ENCODE data around the gene LDLRAP1.
A peak's percentile ranks its signal among the peaks of the same experiment; 100 is the strongest.
"Not testable (repeated sequence)": the region's sequence is repeated elsewhere in the genome, so short reads cannot be mapped to it uniquely, and the experiment has no call there.

The LDLRAP1 gene

GRCh38 chr1:25577134-25577920 lies 33.9 kb downstream of the LDLRAP1 start:
- DNase-seq (ENCODE audit: low read depth) = no peak

- no peak for DNase-seq (ENCODE audit: low read depth)
These were observed 36.2 kb downstream of the LDLRAP1 start for GRCh38 chr1:25579292-25580252.

GRCh38 chr1:25580927-25581326 lies 37.5 kb downstream of the LDLRAP1 start:
- no peak for DNase-seq (ENCODE audit: low read depth)

- DNase-seq (ENCODE audit: low read depth) = no peak
These were observed 38.4 kb downstream of the LDLRAP1 start for GRCh38 chr1:25581764-25582163.

GRCh38 chr1:25583519-25584370 lies 40.3 kb downstream of the LDLRAP1 start:
- DNase-seq (ENCODE audit: low read depth) = no peak

- no peak for DNase-seq (ENCODE audit: low read depth)
These were observed 42.8 kb downstream of the LDLRAP1 start for GRCh38 chr1:25586181-25586588.

GRCh38 chr1:25587290-25587689 lies 43.9 kb downstream of the LDLRAP1 start:
- no peak for DNase-seq (ENCODE audit: low read depth)

GRCh38 chr1:25588224-25588623 lies 44.8 kb downstream of the LDLRAP1 start:
- not testable (repeated sequence) for DNase-seq (ENCODE audit: low read depth)

GRCh38 chr1:25588786-25589185 lies 45.4 kb downstream of the LDLRAP1 start:
- not testable (repeated sequence) for DNase-seq (ENCODE audit: low read depth)

- no peak for DNase-seq (ENCODE audit: low read depth)
These were observed 46.9 kb downstream of the LDLRAP1 start for GRCh38 chr1:25590096-25590824.

- no peak for DNase-seq (ENCODE audit: low read depth)
These were observed 50.5 kb downstream of the LDLRAP1 start for GRCh38 chr1:25593861-25594260.

- DNase-seq (ENCODE audit: low read depth) = no peak
These were observed 51.6 kb downstream of the LDLRAP1 start for GRCh38 chr1:25594971-25595370.

- DNase-seq (ENCODE audit: low read depth) = not testable (repeated sequence)
These were observed 53.2 kb downstream of the LDLRAP1 start for GRCh38 chr1:25596641-25597040.

GRCh38 chr1:25598879-25599278 lies 55.5 kb downstream of the LDLRAP1 start:
- DNase-seq (ENCODE audit: low read depth) = no peak

GRCh38 chr1:25599969-25600610 lies 56.7 kb downstream of the LDLRAP1 start:
- DNase-seq (ENCODE audit: low read depth) = no peak

- not testable (repeated sequence) for DNase-seq (ENCODE audit: low read depth)
These were observed 57.7 kb downstream of the LDLRAP1 start for GRCh38 chr1:25600971-25601699.

GRCh38 chr1:25603779-25604538 lies 60.6 kb downstream of the LDLRAP1 start:
- DNase-seq (ENCODE audit: low read depth) = not testable (repeated sequence)

- DNase-seq (ENCODE audit: low read depth) = no peak
These were observed 63.7 kb downstream of the LDLRAP1 start for GRCh38 chr1:25607123-25607522.

- DNase-seq (ENCODE audit: low read depth) = peak; percentile 82
These were observed 65.2 kb downstream of the LDLRAP1 start for GRCh38 chr1:25608488-25609178.

Data from stimulated activated CD8-positive, alpha-beta memory T cell treated with anti-CD3 and anti-CD28 coated beads, Interleukin-15, amount 100 ng/mL, for 1 hour (primary cell).